DOHH2 (cell line): ENCODE measurements around the gene EEFSEC.

ENCODE experiments used
- H3F3A ChIP-seq: fragments of 200-600 bp; sonication (generic), shearing (Covaris generic); 2 replicates; pipeline ENCODE4 v1.6.0; 2016; ENCODE audit warnings: antibody characterized with exemption, mild to moderate bottlenecking; ENCODE audit not compliant: control insufficient read depth, insufficient read depth
- H3K27ac ChIP-seq: fragments of 200-600 bp; sonication (generic); 2 replicates; pipeline ENCODE4 v1.5.1; 2014; ENCODE audit warnings: low read depth, mild to moderate bottlenecking, low read length, moderate library complexity
- H3K27me3 ChIP-seq: fragments of 200-600 bp; sonication (generic); 2 replicates; pipeline ENCODE4 v1.6.1; 2014; ENCODE audit warnings: mild to moderate bottlenecking, low read length, mixed read lengths; ENCODE audit not compliant: control insufficient read depth
- H3K36me3 ChIP-seq: fragments of 200-600 bp; sonication (generic); 2 replicates; pipeline ENCODE4 v1.6.1; 2014; ENCODE audit warnings: mild to moderate bottlenecking, low read length, moderate library complexity, mixed read lengths; ENCODE audit not compliant: control insufficient read depth
- H3K4me1 ChIP-seq: fragments of 200-600 bp; sonication (generic); 2 replicates; pipeline ENCODE4 v1.6.1; 2014; ENCODE audit warnings: mild to moderate bottlenecking, low read length, mixed read lengths; ENCODE audit not compliant: control insufficient read depth
- H3K4me2 ChIP-seq: fragments of 200-600 bp; sonication (generic); 2 replicates; pipeline ENCODE4 v1.6.0; 2014; ENCODE audit warnings: mild to moderate bottlenecking, low read length, moderate library complexity
- H3K4me3 ChIP-seq: fragments of 200-600 bp; sonication (generic); 2 replicates; pipeline ENCODE4 v1.5.1; 2014; ENCODE audit warnings: mild to moderate bottlenecking, low read length, mixed read lengths
- H3K79me2 ChIP-seq: fragments of 200-600 bp; sonication (generic); 2 replicates; pipeline ENCODE4 v1.6.1; 2014; ENCODE audit warnings: mild to moderate bottlenecking, low read length, mixed read lengths; ENCODE audit not compliant: control insufficient read depth
- H3K9me2 ChIP-seq: fragments of 200-600 bp; sonication (generic); replicated peaks from 2 replicates; pipeline ENCODE4 v1.6.1; 2014; ENCODE audit warnings: mild to moderate bottlenecking, low read length, mixed read lengths; ENCODE audit not compliant: control insufficient read depth
- H3K9me3 ChIP-seq: fragments of 200-600 bp; sonication (generic); 2 replicates; pipeline ENCODE4 v1.6.1; 2014; ENCODE audit warnings: antibody characterized with exemption, low read length, mixed read lengths; ENCODE audit not compliant: control insufficient read depth, insufficient read depth
- H4K20me1 ChIP-seq: fragments of 200-600 bp; sonication (generic); 2 replicates; pipeline ENCODE4 v1.6.0; 2014; ENCODE audit warnings: low read depth, mild to moderate bottlenecking, antibody characterized with exemption, low read length, moderate library complexity; ENCODE audit not compliant: control insufficient read depth, insufficient read depth
- EZH2phosphoT487 ChIP-seq: fragments of 200-600 bp; sonication (generic); IDR thresholded peaks from 2 replicates; pipeline ENCODE4 v1.6.1; 2017; ENCODE audit warnings: borderline replicate concordance, mild to moderate bottlenecking, antibody characterized with exemption, low read length, moderate library complexity, mixed read lengths
- TF ChIP-seq, protein P1 (sequence below): fragments of 200-600 bp; sonication (generic); IDR thresholded peaks from one replicate; pipeline ENCODE4 v1.5.1; 2014; ENCODE audit warnings: antibody characterized with exemption, mild to moderate bottlenecking, low read depth, low read length; ENCODE audit not compliant: poor library complexity, severe bottlenecking

The EEFSEC gene

GRCh38 chr3:128252083-128252482 lies 98.8 kb downstream of the EEFSEC start:
- Histone ChIP-seq H3K36me3 (peaks cover 15% of the 10 kb centered on the region; the same call in 1 of the 2 replicates), H3K4me2 (no peak overlapping the region), H3K9me2 (no peaks in the 10 kb centered on the region), H3K79me2 (no peaks in the 10 kb centered on the region), H3K27me3 (no peaks in the 10 kb centered on the region), H3K9me3 (no peaks in the 10 kb centered on the region), H3K4me3 (no peak overlapping the region), H3F3A (no peaks in the 10 kb centered on the region), H3K27ac (no peak overlapping the region), H3K4me1 (no peaks in the 10 kb centered on the region), H4K20me1 (no peaks in the 10 kb centered on the region)
- no peak for TF ChIP-seq EZH2phosphoT487
- TF ChIP-seq, protein P1, sequence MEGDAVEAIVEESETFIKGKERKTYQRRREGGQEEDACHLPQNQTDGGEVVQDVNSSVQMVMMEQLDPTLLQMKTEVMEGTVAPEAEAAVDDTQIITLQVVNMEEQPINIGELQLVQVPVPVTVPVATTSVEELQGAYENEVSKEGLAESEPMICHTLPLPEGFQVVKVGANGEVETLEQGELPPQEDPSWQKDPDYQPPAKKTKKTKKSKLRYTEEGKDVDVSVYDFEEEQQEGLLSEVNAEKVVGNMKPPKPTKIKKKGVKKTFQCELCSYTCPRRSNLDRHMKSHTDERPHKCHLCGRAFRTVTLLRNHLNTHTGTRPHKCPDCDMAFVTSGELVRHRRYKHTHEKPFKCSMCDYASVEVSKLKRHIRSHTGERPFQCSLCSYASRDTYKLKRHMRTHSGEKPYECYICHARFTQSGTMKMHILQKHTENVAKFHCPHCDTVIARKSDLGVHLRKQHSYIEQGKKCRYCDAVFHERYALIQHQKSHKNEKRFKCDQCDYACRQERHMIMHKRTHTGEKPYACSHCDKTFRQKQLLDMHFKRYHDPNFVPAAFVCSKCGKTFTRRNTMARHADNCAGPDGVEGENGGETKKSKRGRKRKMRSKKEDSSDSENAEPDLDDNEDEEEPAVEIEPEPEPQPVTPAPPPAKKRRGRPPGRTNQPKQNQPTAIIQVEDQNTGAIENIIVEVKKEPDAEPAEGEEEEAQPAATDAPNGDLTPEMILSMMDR = no peak

- Histone ChIP-seq H3K4me1 (no peaks in the 10 kb centered on the region), H3K27me3 (no peaks in the 10 kb centered on the region), H3K27ac (no peak overlapping the region), H3K4me2 (no peak overlapping the region), H3K79me2 (no peaks in the 10 kb centered on the region), H3K36me3 (peaks cover 5% of the 10 kb centered on the region; the same call in 1 of the 2 replicates), H3K4me3 (no peak overlapping the region), H3K9me2 (no peaks in the 10 kb centered on the region), H3F3A (no peaks in the 10 kb centered on the region), H4K20me1 (no peaks in the 10 kb centered on the region), H3K9me3 (no peaks in the 10 kb centered on the region)
- TF ChIP-seq EZH2phosphoT487 = no peak
- TF ChIP-seq, protein P1 = no peak
Measured at GRCh38 chr3:128253150-128253549, 99.9 kb downstream of the EEFSEC start.

DNA sequence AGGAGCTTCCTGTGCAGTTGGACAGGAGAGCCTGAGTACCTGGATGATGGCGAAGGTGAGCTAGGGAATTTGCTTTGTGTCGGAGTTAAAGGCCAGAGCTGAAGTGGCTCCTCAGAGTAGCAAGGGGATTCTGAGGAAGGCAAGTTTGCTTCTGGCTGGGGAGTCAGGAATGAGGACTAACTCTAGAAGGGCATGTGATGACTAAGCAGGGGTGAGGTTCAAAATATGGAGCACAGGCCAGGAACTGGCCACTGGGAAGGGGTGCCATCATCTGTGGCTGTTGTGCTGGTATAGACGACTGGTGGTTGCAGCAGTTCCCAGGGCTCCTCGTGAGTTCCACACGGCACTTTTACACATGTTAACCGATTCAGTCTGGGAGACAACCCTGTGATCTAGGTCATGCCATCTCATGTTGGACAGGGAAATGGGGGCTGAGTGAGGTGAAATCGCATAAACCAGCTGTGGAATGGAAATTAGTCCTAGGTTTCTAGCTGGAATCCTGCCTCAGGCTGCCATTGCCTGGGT lies 100.8 kb downstream of the EEFSEC start:
- H3K4me1 ChIP-seq = no peaks in the 10 kb centered on the region
- H3K79me2 ChIP-seq = no peaks in the 10 kb centered on the region
- H3K9me2 ChIP-seq = no peaks in the 10 kb centered on the region

More for the DNA sequence above, 100.8 kb downstream of the EEFSEC start:
- no peak overlapping the region for H3K4me2 ChIP-seq
- H3K27me3 ChIP-seq = no peaks in the 10 kb centered on the region
- H3F3A ChIP-seq = no peaks in the 10 kb centered on the region
- H3K27ac ChIP-seq = no peak overlapping the region
- TF ChIP-seq, protein P1 = no peak
- TF ChIP-seq EZH2phosphoT487 = no peak
- H4K20me1 ChIP-seq = no peaks in the 10 kb centered on the region
- H3K36me3 ChIP-seq = 0 out of 2 replicates have a peak, but pooled peaks cover 5% of the 10 kb centered on the region
- H3K9me3 ChIP-seq = no peaks in the 10 kb centered on the region
- no peak overlapping the region for H3K4me3 ChIP-seq
